ENCODE data around the gene DIP2B. TPM values are rescaled to one million over a fixed set of nuclear protein-coding genes. Genes with fewer than 3 reads are reported as not detected.
"Not testable (repeated sequence)": the region's sequence is repeated elsewhere in the genome, so short reads cannot be mapped to it uniquely, and the experiment has no call there.

DIP2B gene
- total RNA-seq, 1 donor from 2014 or later = 30.2 TPM

GRCh38 chr12:50678650-50679365, 174.0 kb downstream of the DIP2B start:
- TF ChIP-seq CTCF (IDR thresholded peaks at IDR 0.05; ENCODE audit: unreplicated experiment) = no peak
- no peaks in the 10 kb centered on the region for H3K4me1 Mint-ChIP-seq (ENCODE audit: low read depth)
- no peak overlapping the region for H3K27ac Mint-ChIP-seq
- no peaks in the 10 kb centered on the region for H3K9me3 Mint-ChIP-seq (ENCODE audit: low read depth)
- no peaks in the 10 kb centered on the region for H3K27me3 Mint-ChIP-seq
- H3K36me3 Mint-ChIP-seq (ENCODE audit: insufficient read depth) = peaks cover 12% of the 10 kb centered on the region
- no peak for DNase-seq (ENCODE audit: low spot score, unreplicated experiment)
- no peak overlapping the region for H3K4me3 Mint-ChIP-seq (ENCODE audit: low read depth)

- no peak for TF ChIP-seq CTCF (IDR thresholded peaks at IDR 0.05; ENCODE audit: unreplicated experiment)
- H3K4me3 Mint-ChIP-seq (ENCODE audit: low read depth) = no peak overlapping the region
- H3K27ac Mint-ChIP-seq = no peak overlapping the region
- H3K9me3 Mint-ChIP-seq (ENCODE audit: low read depth) = no peaks in the 10 kb centered on the region
- no peaks in the 10 kb centered on the region for H3K4me1 Mint-ChIP-seq (ENCODE audit: low read depth)
- peaks cover 15% of the 10 kb centered on the region for H3K36me3 Mint-ChIP-seq (ENCODE audit: insufficient read depth)
- H3K27me3 Mint-ChIP-seq = no peaks in the 10 kb centered on the region
- no peak for DNase-seq (ENCODE audit: low spot score, unreplicated experiment)
Observed at GRCh38 chr12:50679612-50680011, 174.8 kb downstream of the DIP2B start.

- not testable (repeated sequence) for H3K27ac Mint-ChIP-seq; H3K27me3 Mint-ChIP-seq; H3K9me3 Mint-ChIP-seq (ENCODE audit: low read depth); H3K4me1 Mint-ChIP-seq (ENCODE audit: low read depth); DNase-seq (ENCODE audit: low spot score, unreplicated experiment); H3K4me3 Mint-ChIP-seq (ENCODE audit: low read depth)
- H3K36me3 Mint-ChIP-seq (ENCODE audit: insufficient read depth) = peaks cover 16% of the 10 kb centered on the region
Observed at GRCh38 chr12:50681064-50681463, 176.3 kb downstream of the DIP2B start.

- Mint-ChIP-seq H3K9me3 (ENCODE audit: low read depth) (no peaks in the 10 kb centered on the region), H3K4me3 (ENCODE audit: low read depth) (no peak overlapping the region), H3K27me3 (no peaks in the 10 kb centered on the region), H3K27ac (no peak overlapping the region), H3K4me1 (ENCODE audit: low read depth) (no peaks in the 10 kb centered on the region), H3K36me3 (ENCODE audit: insufficient read depth) (peaks cover 20% of the 10 kb centered on the region)
- TF ChIP-seq CTCF (IDR thresholded peaks at IDR 0.05; ENCODE audit: unreplicated experiment) = no peak
- no peak for DNase-seq (ENCODE audit: low spot score, unreplicated experiment)
Observed at GRCh38 chr12:50685641-50686040, 180.9 kb downstream of the DIP2B start.

GRCh38 chr12:50686406-50686805, 181.6 kb downstream of the DIP2B start:
- H3K4me3 Mint-ChIP-seq (ENCODE audit: low read depth) = no peak overlapping the region
- TF ChIP-seq CTCF (IDR thresholded peaks at IDR 0.05; ENCODE audit: unreplicated experiment) = no peak
- no peak overlapping the region for H3K27ac Mint-ChIP-seq
- no peak for DNase-seq (ENCODE audit: low spot score, unreplicated experiment)
- H3K4me1 Mint-ChIP-seq (ENCODE audit: low read depth) = no peaks in the 10 kb centered on the region
- H3K36me3 Mint-ChIP-seq (ENCODE audit: insufficient read depth) = peaks cover 20% of the 10 kb centered on the region
- no peaks in the 10 kb centered on the region for H3K27me3 Mint-ChIP-seq
- no peaks in the 10 kb centered on the region for H3K9me3 Mint-ChIP-seq (ENCODE audit: low read depth)

- H3K36me3 Mint-ChIP-seq (ENCODE audit: insufficient read depth) = peaks cover 17% of the 10 kb centered on the region
- no peak overlapping the region for H3K27ac Mint-ChIP-seq
- H3K27me3 Mint-ChIP-seq = no peaks in the 10 kb centered on the region
- H3K9me3 Mint-ChIP-seq (ENCODE audit: low read depth) = no peaks in the 10 kb centered on the region
- no peak overlapping the region for H3K4me3 Mint-ChIP-seq (ENCODE audit: low read depth)
- DNase-seq (ENCODE audit: low spot score, unreplicated experiment) = no peak
- TF ChIP-seq CTCF (IDR thresholded peaks at IDR 0.05; ENCODE audit: unreplicated experiment) = no peak
- no peaks in the 10 kb centered on the region for H3K4me1 Mint-ChIP-seq (ENCODE audit: low read depth)
Observed at GRCh38 chr12:50686976-50687375, 182.2 kb downstream of the DIP2B start.

Measured in progenitor cell of endocrine pancreas (in vitro differentiated cells).